Metanephros (tissue), 2 donors: ENCODE measurements around the gene SRSF4. TPM values are rescaled to one million over a fixed set of nuclear protein-coding genes. Genes with fewer than 3 reads are reported as not detected.

Source experiments
- small RNA-seq: library from RNA; depleted of rRNA; stranded (forward); fragments of <200 nt; gene quantifications from one replicate; pipeline ENCODE3, GENCODE V24; 2014; ENCODE audit warnings: low replicate concordance
- total RNA-seq: library from RNA; depleted of rRNA; stranded (reverse); fragments of >200 nt; gene quantifications from one replicate; pipeline ENCODE4 v1.2.3, GENCODE V29; 2014

SRSF4 gene
- 49.6 TPM for total RNA-seq

DNA sequence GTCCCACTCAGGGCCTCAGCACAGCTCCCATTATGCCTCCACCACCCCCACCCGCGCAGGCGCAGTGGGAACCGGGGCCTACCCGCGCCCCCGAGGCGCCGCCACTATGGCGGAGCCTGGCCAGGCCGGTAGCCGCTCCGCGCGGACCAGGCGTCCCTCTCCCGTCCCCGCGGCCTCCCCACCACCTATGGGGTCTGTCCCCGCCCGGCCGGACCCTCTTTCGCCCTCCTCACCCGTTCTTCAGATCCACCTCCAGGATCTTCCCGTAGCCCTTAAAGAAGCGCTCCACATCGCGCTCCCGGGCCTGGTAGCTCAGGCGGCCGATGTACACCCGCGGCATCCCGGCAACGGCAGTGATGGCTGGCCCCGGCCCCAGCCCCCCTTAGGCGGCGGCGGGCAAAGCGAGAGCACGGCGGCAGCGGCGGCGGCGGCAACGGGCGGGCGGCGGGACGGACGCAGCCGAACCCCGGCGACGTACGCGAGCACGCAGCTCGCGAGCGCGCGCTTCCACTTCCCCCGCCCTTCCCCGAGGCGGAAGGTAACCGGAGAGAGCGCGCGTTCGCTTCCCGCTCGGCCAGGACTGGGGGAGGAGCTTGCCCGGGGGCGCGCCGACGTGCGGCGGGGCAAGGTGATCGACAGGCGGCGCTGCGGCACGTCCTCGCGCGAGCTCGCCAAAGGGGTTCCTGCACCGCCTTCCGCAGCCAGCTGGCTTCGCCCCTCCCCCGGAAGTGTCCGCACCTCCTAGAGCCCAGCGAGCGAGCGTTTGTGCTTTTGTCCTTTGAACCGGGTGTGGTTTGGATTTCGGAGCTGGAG, at the start of gene SRSF4:
TSS of gene SRSF4 (minus strand) at position 488 of the 813 bp plus-strand sequence. CDS start at position 340, 148 bp downstream.

DNA sequence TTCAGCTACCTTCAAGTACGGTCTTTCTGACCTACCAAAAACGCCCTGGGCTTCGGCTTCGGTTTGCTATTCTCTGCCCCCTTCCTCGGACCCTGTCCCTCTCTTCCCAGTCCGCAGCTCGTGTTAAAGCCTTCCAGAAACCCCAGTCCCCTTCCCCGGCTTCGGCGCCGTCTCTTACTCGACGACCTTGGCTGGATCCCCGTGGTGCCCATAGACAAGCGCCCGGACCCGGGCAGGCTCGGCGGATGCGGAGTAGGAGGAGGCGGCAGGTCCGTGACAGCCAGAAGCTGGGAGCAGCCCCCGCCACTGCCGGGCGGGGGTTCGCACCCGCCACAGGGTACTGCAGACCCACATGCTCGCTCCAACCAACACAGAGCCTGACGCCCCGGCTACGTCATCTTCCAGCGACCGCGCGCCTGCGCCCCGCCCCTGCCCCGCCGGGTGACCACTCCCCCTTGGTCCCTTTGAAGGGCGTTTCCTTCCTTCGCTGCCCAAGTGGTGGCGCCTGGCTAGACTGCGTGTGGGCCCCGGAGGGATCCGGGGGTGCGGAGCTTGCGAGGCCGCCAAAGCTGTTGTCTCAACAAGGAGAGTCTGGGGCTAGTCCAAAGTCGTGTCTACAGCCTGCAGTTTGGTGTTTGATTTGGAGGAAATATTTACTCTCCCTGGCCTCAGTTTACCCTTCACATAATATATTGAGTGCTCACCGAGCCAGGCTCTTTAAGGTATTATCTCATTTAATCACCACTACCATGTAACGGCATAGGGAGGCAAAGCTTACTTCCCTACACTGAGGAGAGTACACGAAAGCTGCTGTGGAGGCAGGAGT, 49.1 kb upstream of the SRSF4 start, which contains the start of gene MECR:
TSS of gene MECR (minus strand) at position 382 of the 826 bp plus-strand sequence. CDS start at position 354, 28 bp downstream.

DNA sequence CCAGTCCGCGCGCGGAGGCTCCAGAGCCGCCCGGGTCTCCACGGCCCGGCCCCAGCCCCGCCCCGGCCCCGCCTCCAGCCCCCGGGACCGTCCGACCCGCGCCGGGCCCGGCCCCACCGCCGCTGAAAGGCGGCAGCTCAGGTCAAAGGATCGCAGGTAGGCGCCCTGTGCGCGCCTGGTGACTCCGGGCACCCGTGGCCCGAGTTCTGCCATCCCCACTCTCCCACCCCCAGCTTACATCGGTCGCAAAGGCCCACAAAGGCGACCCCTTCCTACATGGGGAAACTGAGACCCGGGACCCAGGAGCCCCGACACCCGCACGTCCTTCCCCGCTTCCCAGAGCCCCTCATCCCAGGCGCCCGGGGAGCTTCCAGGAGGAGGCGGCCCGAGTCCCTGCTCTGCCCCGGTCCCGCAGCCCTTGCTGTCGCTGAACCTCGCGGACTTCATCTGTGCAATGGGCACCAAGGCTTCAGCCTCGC, 57.8 kb downstream of the SRSF4 start, which contains the start of gene TMEM200B:
TSS of gene TMEM200B (minus strand) at position 17 of the 479 bp plus-strand sequence. CDS start 2,075 bp downstream, outside the sequence.

Small RNAs within 50 kb of the gene (small RNA-seq; reads per million reads assigned to genes)
- gene RF02271, result not detected

Other genes with a start within 250 kb of the SRSF4 start
- 16.1 TPM for gene TMEM200B, start 58.0 kb downstream of the SRSF4 start, total RNA-seq
- 20.2 TPM for gene MECR, start 49.0 kb upstream of the SRSF4 start, total RNA-seq
- 35.8 TPM for gene PTPRU, start 54.6 kb upstream of the SRSF4 start, total RNA-seq